Caco-2 (cell line): ENCODE data around the gene CHI3L1. TPM values are rescaled to one million over a fixed set of nuclear protein-coding genes. Genes with fewer than 3 reads are reported as not detected.

Experiments
- BruUV-seq: library from RNA; stranded (reverse); fragments of 400-500 nt; replicated peaks from 2 replicates; lab custom pipeline; 2021; lab: Mats Ljungman, UMichigan
- CTCF ChIA-PET: fragments of 300-600 bp; sonication (Branson Sonifier 250); formaldehyde crosslinking; loops from one replicate; lab custom pipeline; 2022; ENCODE audit warnings: antibody characterized with exemption; lab: Charles Lee
- POLR2A ChIA-PET: fragments of 300-600 bp; sonication (Branson Sonifier 250); formaldehyde crosslinking; loops from one replicate; lab custom pipeline; 2022; ENCODE audit warnings: antibody characterized with exemption; lab: Charles Lee
- DNase-seq, 2 experiments: peaks; one replicate each; pipeline versions ENCODE4 v3.0.0 to v3.0.0-alpha.2; 2020 to 2022
- H3K27me3 ChIP-seq: replicated peaks from 2 replicates; pipeline ENCODE4 v1.6.0; 2011; ENCODE audit warnings: low read length; ENCODE audit not compliant: control insufficient read depth, insufficient read depth
- H3K36me3 ChIP-seq: 2 replicates; pipeline ENCODE4 v1.5.1; 2011; ENCODE audit warnings: low read length; ENCODE audit not compliant: control insufficient read depth, insufficient read depth
- H3K4me1 ChIP-seq: fragments of 250-450 bp; sonication (Bioruptor Pico); 2 replicates; pipeline ENCODE4 v1.5.1; 2020; ENCODE audit warnings: mild to moderate bottlenecking
- H3K4me3 ChIP-seq: 2 replicates; pipeline ENCODE4 v1.5.1; 2011; ENCODE audit warnings: low read depth, mild to moderate bottlenecking, control low read depth, low read length
- H3K9me3 ChIP-seq: fragments of 250-450 bp; sonication (Bioruptor Pico); 2 replicates; pipeline ENCODE4 v1.5.1; 2020; ENCODE audit warnings: mild to moderate bottlenecking, moderate library complexity
- H3K27ac Mint-ChIP-seq: one replicate; pipeline ENCODE4 v1.8.0; 2022; ENCODE audit warnings: mixed read lengths; ENCODE audit not compliant: unreplicated experiment
- H3K27me3 Mint-ChIP-seq: one replicate; pipeline ENCODE4 v1.8.0; 2022; ENCODE audit warnings: mixed read lengths; ENCODE audit not compliant: insufficient read depth, unreplicated experiment
- H3K36me3 Mint-ChIP-seq: one replicate; pipeline ENCODE4 v1.8.0; 2022; ENCODE audit warnings: mild to moderate bottlenecking, mixed read lengths; ENCODE audit not compliant: insufficient read depth, unreplicated experiment
- H3K4me1 Mint-ChIP-seq: one replicate; pipeline ENCODE4 v1.8.0; 2022; ENCODE audit warnings: low read depth, mixed read lengths; ENCODE audit not compliant: unreplicated experiment
- H3K4me3 Mint-ChIP-seq: one replicate; pipeline ENCODE4 v1.8.0; 2022; ENCODE audit warnings: mild to moderate bottlenecking, moderate library complexity, mixed read lengths; ENCODE audit not compliant: unreplicated experiment
- H3K9me3 Mint-ChIP-seq: one replicate; pipeline ENCODE4 v1.8.0; 2022; ENCODE audit warnings: mixed read lengths; ENCODE audit not compliant: unreplicated experiment
- intact Hi-C: fragments of 100-400 bp; cut with micrococcal nuclease; formaldehyde crosslinking; loops from one replicate; pipeline ENCODE4 v1.10.0; 2022; ENCODE audit not compliant: unreplicated experiment
- total RNA-seq: library from RNA; stranded (reverse); gene quantifications from 2 replicates; pipeline ENCODE4 v1.2.3, GENCODE V29; 2022
- TF ChIP-seq, protein P1 (sequence below), 2 experiments: fragments of 200-600 bp in 1 of 2; IDR thresholded peaks; 1 replicate in 1 of 2; 2 replicates in 1 of 2; pipeline versions ENCODE4 v1.5.1 to v1.8.0; 2011 to 2022; ENCODE audit warnings: antibody characterized with exemption in 1 of 2, control low read depth in 1 of 2, inconsistent platforms in 1 of 2, low read depth in 1 of 2, low read length in 1 of 2, mild to moderate bottlenecking in 1 of 2, moderate library complexity in 1 of 2; ENCODE audit not compliant: insufficient read depth in 1 of 2, severe bottlenecking in 1 of 2, unreplicated experiment in 1 of 2

Gene CHI3L1
- total RNA-seq, 1 experiment from 2014 or later, result 235 TPM

DNA sequence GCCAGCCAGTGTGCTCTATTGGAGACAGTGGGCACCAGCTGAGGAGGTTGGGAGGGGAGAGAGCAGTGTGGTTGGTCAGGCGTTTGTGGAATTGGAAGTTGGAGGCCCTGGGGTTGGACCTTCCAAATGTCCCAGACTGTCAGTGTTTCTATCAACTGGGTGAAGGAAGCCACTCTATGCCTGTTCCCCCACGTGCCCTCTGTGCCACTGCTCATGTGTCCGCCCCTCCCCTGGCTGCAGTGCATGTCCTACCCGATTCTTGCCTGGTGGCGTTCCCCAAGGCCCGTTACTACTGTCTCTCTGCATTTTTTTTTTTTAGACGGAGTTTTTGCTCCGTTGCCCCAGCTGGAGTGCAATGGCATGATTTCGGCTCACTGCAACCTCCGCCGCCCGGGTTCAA is 37.9 kb downstream of the CHI3L1 start:
- no peaks in the 10 kb centered on the region for H3K9me3 Mint-ChIP-seq
- no peaks in the 10 kb centered on the region for H3K36me3 ChIP-seq
- H3K36me3 Mint-ChIP-seq, result peaks cover 5% of the 10 kb centered on the region
- intact Hi-C loops, result no loop called here
- no TSS peak for BruUV-seq
- no peak for DNase-seq
- no peak overlapping the region for H3K4me3 Mint-ChIP-seq
- peaks cover 23% of the 10 kb centered on the region for H3K4me1 Mint-ChIP-seq
- TF ChIP-seq, protein P1, sequence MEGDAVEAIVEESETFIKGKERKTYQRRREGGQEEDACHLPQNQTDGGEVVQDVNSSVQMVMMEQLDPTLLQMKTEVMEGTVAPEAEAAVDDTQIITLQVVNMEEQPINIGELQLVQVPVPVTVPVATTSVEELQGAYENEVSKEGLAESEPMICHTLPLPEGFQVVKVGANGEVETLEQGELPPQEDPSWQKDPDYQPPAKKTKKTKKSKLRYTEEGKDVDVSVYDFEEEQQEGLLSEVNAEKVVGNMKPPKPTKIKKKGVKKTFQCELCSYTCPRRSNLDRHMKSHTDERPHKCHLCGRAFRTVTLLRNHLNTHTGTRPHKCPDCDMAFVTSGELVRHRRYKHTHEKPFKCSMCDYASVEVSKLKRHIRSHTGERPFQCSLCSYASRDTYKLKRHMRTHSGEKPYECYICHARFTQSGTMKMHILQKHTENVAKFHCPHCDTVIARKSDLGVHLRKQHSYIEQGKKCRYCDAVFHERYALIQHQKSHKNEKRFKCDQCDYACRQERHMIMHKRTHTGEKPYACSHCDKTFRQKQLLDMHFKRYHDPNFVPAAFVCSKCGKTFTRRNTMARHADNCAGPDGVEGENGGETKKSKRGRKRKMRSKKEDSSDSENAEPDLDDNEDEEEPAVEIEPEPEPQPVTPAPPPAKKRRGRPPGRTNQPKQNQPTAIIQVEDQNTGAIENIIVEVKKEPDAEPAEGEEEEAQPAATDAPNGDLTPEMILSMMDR (IDR thresholded peaks at IDR 0.05; ENCODE audit: insufficient read depth in 1 of 2, low read depth in 1 of 2, low read length in 1 of 2, severe bottlenecking in 1 of 2, unreplicated experiment in 1 of 2), result no peak
- no peaks in the 10 kb centered on the region for H3K27me3 ChIP-seq
- POLR2A ChIA-PET, result no interaction called here
- H3K4me1 ChIP-seq, result peaks cover 12% of the 10 kb centered on the region; the same call in 1 of the 2 replicates
- no peak overlapping the region for H3K27ac Mint-ChIP-seq
- H3K9me3 ChIP-seq, result no peaks in the 10 kb centered on the region
- H3K27me3 Mint-ChIP-seq, result no peaks in the 10 kb centered on the region
- CTCF ChIA-PET, result interaction anchor here (1.5 to 2.9 kb wide), 2 partner anchors 21 to 119 kb away, joined by 4 to 10 read pairs; partner anchors contain the start of gene ADORA1
- H3K4me3 ChIP-seq, result no peak overlapping the region

DNA sequence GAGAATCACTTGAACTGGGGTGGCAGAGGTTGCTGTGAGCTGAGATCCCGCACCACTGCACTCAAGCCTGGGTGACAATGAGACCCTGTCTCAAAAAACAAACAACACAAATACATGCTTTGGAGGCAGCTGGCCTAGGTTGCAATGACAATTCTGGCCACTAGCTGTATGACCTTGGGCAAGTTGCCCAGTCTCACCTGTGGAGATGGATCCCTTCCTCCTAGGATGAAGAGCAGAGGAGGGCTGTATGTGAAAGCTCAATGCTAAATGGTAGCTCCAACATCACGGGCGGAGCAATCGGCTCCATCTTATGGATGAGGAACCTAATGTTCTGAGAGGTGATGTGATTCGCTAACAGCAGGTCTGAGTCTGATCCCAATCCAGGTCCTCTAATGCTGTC is 38.4 kb downstream of the CHI3L1 start:
- Histone ChIP-seq H3K4me3 (no peak overlapping the region), H3K9me3 (no peaks in the 10 kb centered on the region), H3K36me3 (no peaks in the 10 kb centered on the region), H3K27me3 (no peaks in the 10 kb centered on the region), H3K4me1 (peaks cover 12% of the 10 kb centered on the region; the same call in 1 of the 2 replicates)
- peaks cover 23% of the 10 kb centered on the region for H3K4me1 Mint-ChIP-seq
- no peaks in the 10 kb centered on the region for H3K9me3 Mint-ChIP-seq
- no peak for DNase-seq
- H3K27me3 Mint-ChIP-seq, result no peaks in the 10 kb centered on the region
- ChIA-PET CTCF (interaction anchor here (1.5 to 2.9 kb wide), 2 partner anchors 20 to 119 kb away, joined by 4 to 10 read pairs; partner anchors contain the start of gene ADORA1), POLR2A (no interaction called here)
- intact Hi-C loops, result no loop called here
- peaks cover 7% of the 10 kb centered on the region for H3K36me3 Mint-ChIP-seq
- no peak overlapping the region for H3K4me3 Mint-ChIP-seq
- BruUV-seq, result no TSS peak
- no peak overlapping the region for H3K27ac Mint-ChIP-seq
- TF ChIP-seq, protein P1 (IDR thresholded peaks at IDR 0.05; ENCODE audit: insufficient read depth in 1 of 2, low read depth in 1 of 2, low read length in 1 of 2, severe bottlenecking in 1 of 2, unreplicated experiment in 1 of 2), result peak; percentile 27 to 35

DNA sequence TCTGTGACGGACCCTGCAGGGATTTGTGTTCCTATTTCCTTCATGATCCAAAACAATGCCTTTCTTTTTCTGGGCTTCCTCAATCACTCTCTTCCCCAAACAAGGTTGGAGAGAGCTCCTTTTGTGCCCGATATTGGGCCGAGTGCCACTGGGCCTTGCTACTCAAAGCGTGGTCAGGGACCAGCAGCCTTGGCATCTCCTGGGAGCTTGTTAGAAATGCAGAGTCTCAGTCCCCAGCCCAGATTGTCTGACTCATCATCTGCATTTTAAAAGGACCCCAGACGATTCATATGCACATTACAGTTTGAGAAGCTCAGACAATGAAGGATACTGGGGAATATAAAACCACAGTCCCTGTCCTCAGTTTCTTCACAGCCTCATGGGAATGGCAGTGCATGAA is 39.1 kb downstream of the CHI3L1 start:
- intact Hi-C loops, result no loop called here
- no peaks in the 10 kb centered on the region for H3K9me3 ChIP-seq
- CTCF ChIA-PET, result interaction anchor here (0.6 to 1.1 kb wide), 2 partner anchors 20 to 25 kb away, joined by 3 to 5 read pairs; partner anchors contain the start of gene ADORA1
- Mint-ChIP-seq H3K36me3 (peaks cover 7% of the 10 kb centered on the region), H3K27ac (no peak overlapping the region), H3K27me3 (no peaks in the 10 kb centered on the region), H3K9me3 (no peaks in the 10 kb centered on the region), H3K4me3 (no peak overlapping the region), H3K4me1 (peaks cover 22% of the 10 kb centered on the region)
- peaks cover 7% of the 10 kb centered on the region; the same call in 1 of the 2 replicates for H3K4me1 ChIP-seq
- H3K27me3 ChIP-seq, result no peaks in the 10 kb centered on the region
- DNase-seq, result no peak
- no peak overlapping the region for H3K4me3 ChIP-seq
- no peaks in the 10 kb centered on the region for H3K36me3 ChIP-seq
- POLR2A ChIA-PET, result no interaction called here
- no TSS peak for BruUV-seq
- TF ChIP-seq, protein P1 (IDR thresholded peaks at IDR 0.05; ENCODE audit: insufficient read depth in 1 of 2, low read depth in 1 of 2, low read length in 1 of 2, severe bottlenecking in 1 of 2, unreplicated experiment in 1 of 2), result no peak
